GM12878 (cell line): ENCODE data around the gene SLC25A45. TPM values are rescaled to one million over a fixed set of nuclear protein-coding genes. Genes with fewer than 3 reads are reported as not detected.

Source experiments
- BRCA1 ChIP-seq: IDR thresholded peaks from 2 replicates; pipeline ENCODE4 v1.6.1; 2011; ENCODE audit warnings: low read depth, low read length, improper control_type of control experiment
- CBX3 ChIP-seq: fragments of 200-600 bp; sonication (generic); IDR thresholded peaks from 2 replicates; pipeline ENCODE4 v1.6.1; 2016; ENCODE audit warnings: low read depth, borderline replicate concordance
- CHD2 ChIP-seq: IDR thresholded peaks from 2 replicates; pipeline ENCODE4 v1.6.1; 2011; ENCODE audit warnings: low read depth, low read length, improper control_type of control experiment, borderline replicate concordance
- HDAC2 ChIP-seq: fragments of 200-600 bp; sonication (generic); IDR thresholded peaks from 2 replicates; pipeline ENCODE4 v1.6.1; 2017
- JUNB ChIP-seq: IDR thresholded peaks from 2 replicates; pipeline ENCODE4 v1.6.1; 2016; ENCODE audit warnings: antibody characterized with exemption, mild to moderate bottlenecking
- MEF2A ChIP-seq: IDR thresholded peaks from 2 replicates; pipeline ENCODE4 v1.6.1; 2011; ENCODE audit warnings: low read depth, mild to moderate bottlenecking, low read length, moderate library complexity; ENCODE audit not compliant: insufficient read depth
- MTA3 ChIP-seq: IDR thresholded peaks from 2 replicates; pipeline ENCODE4 v1.6.1; 2012; ENCODE audit warnings: low read length, inconsistent platforms, borderline replicate concordance
- MXI1 ChIP-seq: fragments of 150-350 bp; IDR thresholded peaks from 2 replicates; pipeline ENCODE4 v1.6.1; 2011; ENCODE audit warnings: low read depth, mild to moderate bottlenecking, inconsistent platforms, low read length, improper control_type of control experiment
- NFYB ChIP-seq: IDR thresholded peaks from 2 replicates; pipeline ENCODE4 v1.6.1; 2011; ENCODE audit warnings: low read depth, mild to moderate bottlenecking, low read length, improper control_type of control experiment, moderate library complexity; ENCODE audit not compliant: insufficient read depth
- NR2C1 ChIP-seq: fragments of 450-650 bp; IDR thresholded peaks from 2 replicates; pipeline ENCODE4 v1.6.1; 2017; ENCODE audit warnings: antibody characterized with exemption, mild to moderate bottlenecking, moderate library complexity
- PML ChIP-seq: IDR thresholded peaks from 2 replicates; pipeline ENCODE4 v1.6.1; 2012; ENCODE audit warnings: low read length, inconsistent platforms
- RCOR1 ChIP-seq: conservative IDR thresholded peaks from 2 replicates; pipeline ENCODE4 v1.6.1; 2012; ENCODE audit warnings: low read depth, low read length, improper control_type of control experiment
- RUNX3 ChIP-seq: IDR thresholded peaks from 2 replicates; pipeline ENCODE4 v1.6.1; 2012; ENCODE audit warnings: low read length, inconsistent platforms
- SIN3A ChIP-seq: IDR thresholded peaks from 2 replicates; pipeline ENCODE4 v1.6.1; 2012; ENCODE audit warnings: low read depth, low read length, improper control_type of control experiment
- TARDBP ChIP-seq: IDR thresholded peaks from 2 replicates; pipeline ENCODE4 v1.6.1; 2016; ENCODE audit warnings: borderline replicate concordance
- TBL1XR1 ChIP-seq: IDR thresholded peaks from 2 replicates; pipeline ENCODE4 v1.6.1; 2012; ENCODE audit warnings: low read depth, low read length, improper control_type of control experiment
- TCF12 ChIP-seq: IDR thresholded peaks from 2 replicates; pipeline ENCODE4 v1.6.1; 2011; ENCODE audit warnings: low read depth, mild to moderate bottlenecking, low read length
- TCF3 ChIP-seq: IDR thresholded peaks from 2 replicates; pipeline ENCODE4 v1.6.1; 2012; ENCODE audit warnings: low read depth, mild to moderate bottlenecking, low read length, borderline replicate concordance; ENCODE audit not compliant: insufficient read depth
- polyA plus RNA-seq, 11 experiments: library from polyadenylated mRNA; depleted of rRNA in 4 of 11; unstranded in 6 of 11; stranded (reverse) in 5 of 11; fragments of >200 nt; fragmentation: Nextera tagmentation in 4 of 11; fragmentation: Illumina TruSeq in 1 of 11; extraction: Ambion mirVana in 4 of 11; extraction: Trizol in 1 of 11; gene quantifications; 1 replicate in 1 of 11; 2 replicates in 10 of 11; pipeline versions ENCODE4 v1.2.1 to v1.2.3, GENCODE V29; 2011 to 2016; ENCODE audit warnings: inconsistent platforms in 2 of 11, missing spikeins in 2 of 11, low read depth in 1 of 11
- total RNA-seq, 4 experiments: library from RNA; depleted of rRNA in 3 of 4; stranded (reverse); fragments of >200 nt in 3 of 4; fragmentation: Illumina TruSeq in 1 of 4; extraction: Trizol in 1 of 4; gene quantifications; 2 replicates each; pipeline versions ENCODE4 v1.2.1 to v1.2.3, GENCODE V29; 2013 to 2021
- TF ChIP-seq, protein P1 (sequence below): IDR thresholded peaks from 2 replicates; pipeline ENCODE4 v1.6.1; 2012; ENCODE audit warnings: improper control_type of control experiment, low read depth, low read length; ENCODE audit not compliant: insufficient replicate concordance
- TF ChIP-seq, protein P2 (sequence below): IDR thresholded peaks from 2 replicates; pipeline ENCODE4 v1.6.1; 2012; ENCODE audit warnings: low read length, inconsistent platforms
- TF ChIP-seq, protein P3 (sequence below): IDR thresholded peaks from 2 replicates; pipeline ENCODE4 v1.6.1; 2011; ENCODE audit warnings: low read depth, mild to moderate bottlenecking, low read length, moderate library complexity, borderline replicate concordance; ENCODE audit errors: extremely low read depth
- TF ChIP-seq, protein P4 (sequence below): fragments of 450-650 bp; IDR thresholded peaks from 2 replicates; pipeline ENCODE4 v1.6.1; 2017; ENCODE audit warnings: low read depth, mild to moderate bottlenecking, moderate library complexity

The SLC25A45 gene
- total and polyA plus RNA-seq, 10 of the 15 experiments (the other 5 are each of a cell fraction or from before 2014, with no cell fraction given), result 4.1 to 35.2 (median 20.3) TPM

DNA sequence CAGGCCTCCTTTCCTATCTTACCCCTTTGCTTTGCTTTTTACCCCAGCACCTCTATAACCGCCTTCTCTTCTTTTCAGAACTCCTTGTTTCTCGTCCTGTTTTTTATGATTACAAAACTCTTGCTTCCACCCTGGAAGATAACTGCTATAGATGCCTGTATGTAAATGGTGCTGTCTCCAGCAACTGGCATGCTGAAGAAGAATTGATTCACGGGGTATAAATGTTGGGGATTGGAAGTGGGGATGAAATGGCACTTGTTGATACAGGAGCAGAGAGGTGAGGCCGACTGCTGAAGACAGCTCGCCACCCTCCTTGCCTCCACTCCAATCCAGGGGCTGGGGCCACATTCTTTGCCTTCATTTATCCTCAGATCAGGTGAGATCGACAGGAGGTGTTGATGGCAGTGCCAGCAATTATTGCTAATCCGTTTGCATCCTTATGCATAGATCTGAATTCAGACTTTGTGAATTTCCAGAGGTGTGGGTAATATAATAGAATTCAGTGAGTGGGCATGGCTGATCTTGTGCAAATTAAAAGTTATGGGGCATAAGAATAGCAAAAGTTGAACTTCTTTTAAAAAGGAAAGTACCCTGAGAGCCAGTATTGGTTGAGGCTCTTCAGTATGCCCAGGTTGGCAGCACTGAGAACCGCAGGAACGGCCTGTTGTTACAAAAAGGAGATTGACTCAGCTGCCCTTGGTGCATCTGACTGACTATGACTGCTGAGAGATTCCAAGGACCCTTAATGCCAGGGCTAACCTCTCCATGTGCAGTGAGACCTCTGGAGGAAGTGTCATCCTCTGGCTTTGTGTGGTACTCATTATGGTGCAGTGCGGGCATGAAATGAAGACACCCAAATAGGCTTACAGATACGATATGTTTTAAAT, 45.5 kb upstream of the SLC25A45 start (continued):
- no peak; the same call in 1 of the 2 replicates for TF ChIP-seq TBL1XR1
- 0 out of 2 replicates have a peak, but pooled peaks have one; percentile 3 for TF ChIP-seq NR2C1
- TF ChIP-seq HDAC2, result no peak
- peak; percentile 2; the same call in 1 of the 2 replicates for TF ChIP-seq MXI1
- no peak for TF ChIP-seq MTA3
- TF ChIP-seq SIN3A, result no peak
- TF ChIP-seq, protein P1, sequence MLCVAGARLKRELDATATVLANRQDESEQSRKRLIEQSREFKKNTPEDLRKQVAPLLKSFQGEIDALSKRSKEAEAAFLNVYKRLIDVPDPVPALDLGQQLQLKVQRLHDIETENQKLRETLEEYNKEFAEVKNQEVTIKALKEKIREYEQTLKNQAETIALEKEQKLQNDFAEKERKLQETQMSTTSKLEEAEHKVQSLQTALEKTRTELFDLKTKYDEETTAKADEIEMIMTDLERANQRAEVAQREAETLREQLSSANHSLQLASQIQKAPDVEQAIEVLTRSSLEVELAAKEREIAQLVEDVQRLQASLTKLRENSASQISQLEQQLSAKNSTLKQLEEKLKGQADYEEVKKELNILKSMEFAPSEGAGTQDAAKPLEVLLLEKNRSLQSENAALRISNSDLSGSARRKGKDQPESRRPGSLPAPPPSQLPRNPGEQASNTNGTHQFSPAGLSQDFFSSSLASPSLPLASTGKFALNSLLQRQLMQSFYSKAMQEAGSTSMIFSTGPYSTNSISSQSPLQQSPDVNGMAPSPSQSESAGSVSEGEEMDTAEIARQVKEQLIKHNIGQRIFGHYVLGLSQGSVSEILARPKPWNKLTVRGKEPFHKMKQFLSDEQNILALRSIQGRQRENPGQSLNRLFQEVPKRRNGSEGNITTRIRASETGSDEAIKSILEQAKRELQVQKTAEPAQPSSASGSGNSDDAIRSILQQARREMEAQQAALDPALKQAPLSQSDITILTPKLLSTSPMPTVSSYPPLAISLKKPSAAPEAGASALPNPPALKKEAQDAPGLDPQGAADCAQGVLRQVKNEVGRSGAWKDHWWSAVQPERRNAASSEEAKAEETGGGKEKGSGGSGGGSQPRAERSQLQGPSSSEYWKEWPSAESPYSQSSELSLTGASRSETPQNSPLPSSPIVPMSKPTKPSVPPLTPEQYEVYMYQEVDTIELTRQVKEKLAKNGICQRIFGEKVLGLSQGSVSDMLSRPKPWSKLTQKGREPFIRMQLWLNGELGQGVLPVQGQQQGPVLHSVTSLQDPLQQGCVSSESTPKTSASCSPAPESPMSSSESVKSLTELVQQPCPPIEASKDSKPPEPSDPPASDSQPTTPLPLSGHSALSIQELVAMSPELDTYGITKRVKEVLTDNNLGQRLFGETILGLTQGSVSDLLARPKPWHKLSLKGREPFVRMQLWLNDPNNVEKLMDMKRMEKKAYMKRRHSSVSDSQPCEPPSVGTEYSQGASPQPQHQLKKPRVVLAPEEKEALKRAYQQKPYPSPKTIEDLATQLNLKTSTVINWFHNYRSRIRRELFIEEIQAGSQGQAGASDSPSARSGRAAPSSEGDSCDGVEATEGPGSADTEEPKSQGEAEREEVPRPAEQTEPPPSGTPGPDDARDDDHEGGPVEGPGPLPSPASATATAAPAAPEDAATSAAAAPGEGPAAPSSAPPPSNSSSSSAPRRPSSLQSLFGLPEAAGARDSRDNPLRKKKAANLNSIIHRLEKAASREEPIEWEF, result peak; percentile 37
- TF ChIP-seq, protein P2, sequence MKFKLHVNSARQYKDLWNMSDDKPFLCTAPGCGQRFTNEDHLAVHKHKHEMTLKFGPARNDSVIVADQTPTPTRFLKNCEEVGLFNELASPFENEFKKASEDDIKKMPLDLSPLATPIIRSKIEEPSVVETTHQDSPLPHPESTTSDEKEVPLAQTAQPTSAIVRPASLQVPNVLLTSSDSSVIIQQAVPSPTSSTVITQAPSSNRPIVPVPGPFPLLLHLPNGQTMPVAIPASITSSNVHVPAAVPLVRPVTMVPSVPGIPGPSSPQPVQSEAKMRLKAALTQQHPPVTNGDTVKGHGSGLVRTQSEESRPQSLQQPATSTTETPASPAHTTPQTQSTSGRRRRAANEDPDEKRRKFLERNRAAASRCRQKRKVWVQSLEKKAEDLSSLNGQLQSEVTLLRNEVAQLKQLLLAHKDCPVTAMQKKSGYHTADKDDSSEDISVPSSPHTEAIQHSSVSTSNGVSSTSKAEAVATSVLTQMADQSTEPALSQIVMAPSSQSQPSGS, result no peak
- TF ChIP-seq JUNB, result no peak
- TF ChIP-seq RCOR1, result no peak
- no peak for TF ChIP-seq CBX3
- TF ChIP-seq PML, result no peak
- TF ChIP-seq MEF2A, result 0 out of 2 replicates have a peak, but pooled peaks have one; percentile 4
- TF ChIP-seq TCF3, result peak; percentile 44; the same call in 1 of the 2 replicates
- no peak; the same call in 1 of the 2 replicates for TF ChIP-seq TARDBP
- 0 out of 2 replicates have a peak, but pooled peaks have one; percentile 26 for TF ChIP-seq CHD2
- no peak for TF ChIP-seq BRCA1
- TF ChIP-seq TCF12, result no peak
- TF ChIP-seq, protein P3, sequence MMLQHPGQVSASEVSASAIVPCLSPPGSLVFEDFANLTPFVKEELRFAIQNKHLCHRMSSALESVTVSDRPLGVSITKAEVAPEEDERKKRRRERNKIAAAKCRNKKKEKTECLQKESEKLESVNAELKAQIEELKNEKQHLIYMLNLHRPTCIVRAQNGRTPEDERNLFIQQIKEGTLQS, result no peak
- no peak for TF ChIP-seq RUNX3
- TF ChIP-seq, protein P4, sequence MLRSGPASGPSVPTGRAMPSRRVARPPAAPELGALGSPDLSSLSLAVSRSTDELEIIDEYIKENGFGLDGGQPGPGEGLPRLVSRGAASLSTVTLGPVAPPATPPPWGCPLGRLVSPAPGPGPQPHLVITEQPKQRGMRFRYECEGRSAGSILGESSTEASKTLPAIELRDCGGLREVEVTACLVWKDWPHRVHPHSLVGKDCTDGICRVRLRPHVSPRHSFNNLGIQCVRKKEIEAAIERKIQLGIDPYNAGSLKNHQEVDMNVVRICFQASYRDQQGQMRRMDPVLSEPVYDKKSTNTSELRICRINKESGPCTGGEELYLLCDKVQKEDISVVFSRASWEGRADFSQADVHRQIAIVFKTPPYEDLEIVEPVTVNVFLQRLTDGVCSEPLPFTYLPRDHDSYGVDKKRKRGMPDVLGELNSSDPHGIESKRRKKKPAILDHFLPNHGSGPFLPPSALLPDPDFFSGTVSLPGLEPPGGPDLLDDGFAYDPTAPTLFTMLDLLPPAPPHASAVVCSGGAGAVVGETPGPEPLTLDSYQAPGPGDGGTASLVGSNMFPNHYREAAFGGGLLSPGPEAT, result 0 out of 2 replicates have a peak, but pooled peaks have one; percentile 16
- TF ChIP-seq NFYB, result no peak
